Liver (tissue), 9 donors: Measurements from ENCODE around the gene KIF6. TPM values are rescaled to one million over a fixed set of nuclear protein-coding genes. Genes with fewer than 3 reads are reported as not detected.

Source experiments
- DNase-seq: peaks from one replicate; pipeline ENCODE4 v3.0.0-alpha.2; 2017; ENCODE audit warnings: low spot score
- H3K27ac ChIP-seq, 2 donors: one replicate each; pipeline ENCODE4 v1.7.0; 2013; ENCODE audit warnings: inconsistent platforms in 2 of 2, low read length in 2 of 2, control low read depth in 1 of 2, low read depth in 1 of 2, mild to moderate bottlenecking in 1 of 2
- H3K27me3 ChIP-seq, 4 donors: one replicate each; pipeline versions ENCODE4 v1.6.1 to v1.7.0; 2013; ENCODE audit warnings: low read length in 3 of 4, inconsistent platforms in 1 of 4, mild to moderate bottlenecking in 1 of 4, moderate library complexity in 1 of 4; ENCODE audit not compliant: control insufficient read depth in 4 of 4, insufficient read depth in 4 of 4
- H3K36me3 ChIP-seq, 4 donors: one replicate each; pipeline versions ENCODE4 v1.6.1 to v1.7.0; 2013; ENCODE audit warnings: low read length in 3 of 4, mild to moderate bottlenecking in 3 of 4, low read depth in 1 of 4, moderate library complexity in 1 of 4; ENCODE audit not compliant: control insufficient read depth in 4 of 4, insufficient read depth in 3 of 4
- H3K4me1 ChIP-seq, 4 donors: one replicate each; pipeline versions ENCODE4 v1.6.1 to v1.7.0; 2013; ENCODE audit warnings: low read length in 3 of 4, mild to moderate bottlenecking in 3 of 4, moderate library complexity in 1 of 4; ENCODE audit not compliant: control insufficient read depth in 4 of 4, insufficient read depth in 4 of 4
- H3K4me3 ChIP-seq, 3 donors: one replicate each; pipeline versions ENCODE4 v1.6.1 to v1.7.0; 2013; ENCODE audit warnings: low read length in 3 of 3, control low read depth in 1 of 3, low read depth in 1 of 3, mild to moderate bottlenecking in 1 of 3
- H3K9ac ChIP-seq, 2 donors: one replicate each; pipeline ENCODE4 v1.7.0; 2013; ENCODE audit warnings: low read length in 2 of 2, mild to moderate bottlenecking in 2 of 2, moderate library complexity in 2 of 2, control low read depth in 1 of 2, low read depth in 1 of 2
- H3K9me3 ChIP-seq, 4 donors: one replicate each; pipeline versions ENCODE4 v1.6.1 to v1.7.0; 2013; ENCODE audit warnings: low read length in 3 of 4; ENCODE audit not compliant: control insufficient read depth in 4 of 4
- CTCF ChIP-seq: fragments of 150-350 bp; IDR thresholded peaks from 2 replicates; pipeline ENCODE4 v1.5.1; 2017; ENCODE audit warnings: improper control_type of control experiment, low read depth, low read length; ENCODE audit not compliant: missing input control
- EGR1 ChIP-seq, 2 donors: IDR thresholded peaks; 2 replicates each; pipeline ENCODE4 v1.6.1; 2016 to 2018; ENCODE audit warnings: antibody characterized with exemption in 2 of 2, low read depth in 2 of 2
- FOXA1 ChIP-seq: IDR thresholded peaks from 2 replicates; pipeline ENCODE4 v1.6.1; 2016; ENCODE audit warnings: antibody characterized with exemption
- FOXA2 ChIP-seq: IDR thresholded peaks from 2 replicates; pipeline ENCODE4 v1.6.1; 2016; ENCODE audit warnings: antibody characterized with exemption
- GABPA ChIP-seq, 2 donors: IDR thresholded peaks in 1 of 2; conservative IDR thresholded peaks in 1 of 2; 2 replicates each; pipeline ENCODE4 v1.6.1; 2016; ENCODE audit warnings: antibody characterized with exemption in 2 of 2, mild to moderate bottlenecking in 1 of 2, moderate library complexity in 1 of 2
- HNF4A ChIP-seq, 2 donors: conservative IDR thresholded peaks; 2 replicates each; pipeline ENCODE4 v1.6.1; 2016; ENCODE audit warnings: antibody characterized with exemption in 2 of 2, mild to moderate bottlenecking in 2 of 2
- HNF4G ChIP-seq: IDR thresholded peaks from 2 replicates; pipeline ENCODE4 v1.6.1; 2016; ENCODE audit warnings: antibody characterized with exemption
- JUND ChIP-seq, 2 donors: IDR thresholded peaks; 2 replicates each; pipeline ENCODE4 v1.6.1; 2016; ENCODE audit warnings: antibody characterized with exemption in 2 of 2
- NR2F2 ChIP-seq: IDR thresholded peaks from 2 replicates; pipeline ENCODE4 v1.6.1; 2016; ENCODE audit warnings: antibody characterized with exemption
- RAD21 ChIP-seq, 2 donors: IDR thresholded peaks; 2 replicates each; pipeline ENCODE4 v1.6.1; 2016; ENCODE audit warnings: antibody characterized with exemption in 2 of 2, mild to moderate bottlenecking in 2 of 2
- REST ChIP-seq: IDR thresholded peaks from 2 replicates; pipeline ENCODE4 v1.6.1; 2016; ENCODE audit warnings: antibody characterized with exemption, mild to moderate bottlenecking
- RXRA ChIP-seq, 2 donors: IDR thresholded peaks; 2 replicates each; pipeline ENCODE4 v1.6.1; 2017 to 2018; ENCODE audit warnings: antibody characterized with exemption in 2 of 2, mild to moderate bottlenecking in 1 of 2
- SP1 ChIP-seq: IDR thresholded peaks from 2 replicates; pipeline ENCODE4 v1.6.1; 2018; ENCODE audit warnings: antibody characterized with exemption, mild to moderate bottlenecking
- TAF1 ChIP-seq: conservative IDR thresholded peaks from 2 replicates; pipeline ENCODE4 v1.6.1; 2016; ENCODE audit warnings: antibody characterized with exemption, mild to moderate bottlenecking
- YY1 ChIP-seq: IDR thresholded peaks from 2 replicates; pipeline ENCODE4 v1.6.1; 2016; ENCODE audit warnings: antibody characterized with exemption, mild to moderate bottlenecking
- WGBS: extraction: QIAGEN DNeasy Blood & Tissue Kit; methylation state at CpG from one replicate; pipeline ENCODE4 v1.1.7; 2013; 5-methylcytosine and 5-hydroxymethylcytosine counted together
- polyA plus RNA-seq, 2 donors: library from polyadenylated mRNA; stranded (reverse) in 1 of 2; unstranded in 1 of 2; fragments of 200-250 nt in 1 of 2; fragments of >200 nt in 1 of 2; fragmentation: Nextera tagmentation in 1 of 2; extraction: Ambion mirVana in 1 of 2; gene quantifications; one replicate each; pipeline versions ENCODE4 v1.2.1 to v1.2.3, GENCODE V29; 2013 to 2015
- total RNA-seq, 2 donors: library from RNA; depleted of rRNA; stranded (reverse); fragments of >200 nt; gene quantifications; one replicate each; pipeline ENCODE4 v1.2.3, GENCODE V29; 2014
- TF ChIP-seq, protein P1 (sequence below): IDR thresholded peaks from 2 replicates; pipeline ENCODE4 v1.6.1; 2016; ENCODE audit warnings: antibody characterized with exemption
- TF ChIP-seq, protein P2 (sequence below): IDR thresholded peaks from 2 replicates; pipeline ENCODE4 v1.6.1; 2016; ENCODE audit warnings: antibody characterized with exemption
- TF ChIP-seq, protein P3 (sequence below): IDR thresholded peaks from 2 replicates; pipeline ENCODE4 v1.6.1; 2016; ENCODE audit warnings: antibody characterized with exemption
- donor health status: healthy.
- donor health status: healthy.
- donor health status: healthy.
- donor health status: healthy.
- donor health status: healthy.

Gene KIF6
- total and polyA plus RNA-seq, 4 donors: 0.17 to 7.5 (median 0.29) TPM

- no peak overlapping the region for H3K9ac ChIP-seq
- H3K9me3 ChIP-seq: no peaks in the 10 kb centered on the region
- no peak overlapping the region for H3K27ac ChIP-seq
- no peak overlapping the region for H3K4me3 ChIP-seq
- no peaks in the 10 kb centered on the region for H3K36me3 ChIP-seq
- TF ChIP-seq EGR1 (IDR thresholded peaks at IDR 0.05; ENCODE audit: low read depth in 2 of 2): peak in 1 of 2 donors; percentile 54
- peak in 1 of 2 donors; percentile 31 for TF ChIP-seq RXRA (IDR thresholded peaks at IDR 0.05)
- no peak for TF ChIP-seq HNF4G
- no peak for TF ChIP-seq CTCF
- no peak for TF ChIP-seq REST
- TF ChIP-seq FOXA1: no peak
- TF ChIP-seq, protein P1, sequence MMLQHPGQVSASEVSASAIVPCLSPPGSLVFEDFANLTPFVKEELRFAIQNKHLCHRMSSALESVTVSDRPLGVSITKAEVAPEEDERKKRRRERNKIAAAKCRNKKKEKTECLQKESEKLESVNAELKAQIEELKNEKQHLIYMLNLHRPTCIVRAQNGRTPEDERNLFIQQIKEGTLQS: no peak
- no peak for TF ChIP-seq GABPA (IDR thresholded peaks at IDR 0.05 in 1 of 2, conservative IDR thresholded peaks at IDR 0.05 in 1 of 2)
- peak; percentile 33 for TF ChIP-seq SP1
- peak; percentile 79 to 87 for TF ChIP-seq HNF4A (conservative IDR thresholded peaks at IDR 0.05)
- TF ChIP-seq, protein P2, sequence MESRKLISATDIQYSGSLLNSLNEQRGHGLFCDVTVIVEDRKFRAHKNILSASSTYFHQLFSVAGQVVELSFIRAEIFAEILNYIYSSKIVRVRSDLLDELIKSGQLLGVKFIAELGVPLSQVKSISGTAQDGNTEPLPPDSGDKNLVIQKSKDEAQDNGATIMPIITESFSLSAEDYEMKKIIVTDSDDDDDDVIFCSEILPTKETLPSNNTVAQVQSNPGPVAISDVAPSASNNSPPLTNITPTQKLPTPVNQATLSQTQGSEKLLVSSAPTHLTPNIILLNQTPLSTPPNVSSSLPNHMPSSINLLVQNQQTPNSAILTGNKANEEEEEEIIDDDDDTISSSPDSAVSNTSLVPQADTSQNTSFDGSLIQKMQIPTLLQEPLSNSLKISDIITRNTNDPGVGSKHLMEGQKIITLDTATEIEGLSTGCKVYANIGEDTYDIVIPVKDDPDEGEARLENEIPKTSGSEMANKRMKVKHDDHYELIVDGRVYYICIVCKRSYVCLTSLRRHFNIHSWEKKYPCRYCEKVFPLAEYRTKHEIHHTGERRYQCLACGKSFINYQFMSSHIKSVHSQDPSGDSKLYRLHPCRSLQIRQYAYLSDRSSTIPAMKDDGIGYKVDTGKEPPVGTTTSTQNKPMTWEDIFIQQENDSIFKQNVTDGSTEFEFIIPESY: no peak
- TF ChIP-seq JUND (IDR thresholded peaks at IDR 0.05): no peak
- TF ChIP-seq, protein P3, sequence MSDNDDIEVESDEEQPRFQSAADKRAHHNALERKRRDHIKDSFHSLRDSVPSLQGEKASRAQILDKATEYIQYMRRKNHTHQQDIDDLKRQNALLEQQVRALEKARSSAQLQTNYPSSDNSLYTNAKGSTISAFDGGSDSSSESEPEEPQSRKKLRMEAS: no peak
- TF ChIP-seq FOXA2: peak; percentile 12
- TF ChIP-seq TAF1: no peak
- no peak for TF ChIP-seq RAD21 (IDR thresholded peaks at IDR 0.05)
- peak; percentile 16 for TF ChIP-seq YY1
- no peak for TF ChIP-seq NR2F2
- DNase-seq: peak; percentile 16
- H3K27me3 ChIP-seq: no peaks in the 10 kb centered on the region
- WGBS: 73% methylated on average over 8 of the region's 8 CpGs
- no peaks in the 10 kb centered on the region for H3K4me1 ChIP-seq
These were observed 285.7 kb downstream of the KIF6 start for GRCh38 chr6:39439342-39440038.
